GM12878 (cell line): ENCODE measurements around the gene DEFB114. TPM values are rescaled to one million over a fixed set of nuclear protein-coding genes. Genes with fewer than 3 reads are reported as not detected.

Experiments
- ATAC-seq: fragments of 200-7000 bp; cut with Tn5 transposase; 3 replicates; pipeline ENCODE4 v1.9.1; 2020; ENCODE audit warnings: mild to moderate bottlenecking, moderate library complexity
- BruUV-seq: library from RNA; stranded (reverse); fragments of 400-500 nt; replicated peaks from 2 replicates; lab custom pipeline; 2021; lab: Mats Ljungman, UMichigan
- CTCF ChIA-PET: fragments of 300-600 bp; sonication (Branson Sonifier 250); formaldehyde crosslinking; extraction: SDS; loops from one replicate; lab custom pipeline; 2021; ENCODE audit warnings: inconsistent platforms; lab: Yijun Ruan, JAX
- POLR2A ChIA-PET: fragments of 350-600 bp; formaldehyde crosslinking; extraction: SDS; loops from one replicate; lab custom pipeline; 2021; ENCODE audit warnings: inconsistent platforms; lab: Charles Lee
- RAD21 ChIA-PET: fragments of 300-600 bp; sonication (Branson Sonifier 250); formaldehyde crosslinking; loops from one replicate; lab custom pipeline; 2023; ENCODE audit warnings: antibody characterized with exemption; ENCODE audit not compliant: unreplicated experiment; lab: Charles Lee
- SMC1A ChIA-PET: fragments of 300-600 bp; sonication (Branson Sonifier 250); formaldehyde crosslinking; loops from one replicate; lab custom pipeline; 2023; ENCODE audit not compliant: unreplicated experiment, uncharacterized antibody; lab: Charles Lee
- DNase-seq: peaks from one replicate; pipeline ENCODE4 v3.0.0-alpha.2; 2011; ENCODE audit warnings: low read depth, low spot score
- FAIRE-seq: peaks from 3 replicates; lab custom pipeline; 2011; peaks lifted over from hg19 to GRCh38; lab: Jason Lieb, UNC
- H2AFZ ChIP-seq: 2 replicates; pipeline ENCODE4 v1.6.0; 2011; ENCODE audit warnings: low read depth, low read length, control low read depth; ENCODE audit not compliant: control insufficient read depth
- H3K27ac ChIP-seq: 2 replicates; pipeline ENCODE4 v1.5.1; 2011; ENCODE audit warnings: control low read depth; ENCODE audit not compliant: control insufficient read depth, insufficient read depth
- H3K27me3 ChIP-seq, 2 experiments: replicated peaks in 1 of 2; 2 replicates each; pipeline versions ENCODE4 v1.6.0 to v1.6.1; 2011; ENCODE audit warnings: low read length in 1 of 2; ENCODE audit not compliant: control insufficient read depth in 2 of 2, insufficient read depth in 2 of 2
- H3K36me3 ChIP-seq, 2 experiments: 2 replicates each; pipeline ENCODE4 v1.5.1; 2011; ENCODE audit warnings: low read length in 1 of 2; ENCODE audit not compliant: control insufficient read depth in 2 of 2, insufficient read depth in 2 of 2
- H3K4me1 ChIP-seq: 2 replicates; pipeline ENCODE4 v1.6.1; 2011; ENCODE audit warnings: mild to moderate bottlenecking, low read length, moderate library complexity, mixed read lengths; ENCODE audit not compliant: control insufficient read depth, insufficient read depth
- H3K4me2 ChIP-seq: 2 replicates; pipeline ENCODE4 v1.6.0; 2011; ENCODE audit warnings: control low read depth; ENCODE audit not compliant: control insufficient read depth, insufficient read depth
- H3K4me3 ChIP-seq: fragments of 200-600 bp; sonication (generic); 2 replicates; pipeline ENCODE4 v1.5.1; 2016
- H3K79me2 ChIP-seq: 2 replicates; pipeline ENCODE4 v1.6.0; 2011; ENCODE audit warnings: low read length; ENCODE audit not compliant: control insufficient read depth, insufficient read depth
- H3K9ac ChIP-seq: 2 replicates; pipeline ENCODE4 v1.8.0; 2011; ENCODE audit warnings: low read length, control low read depth, mixed read lengths; ENCODE audit not compliant: control insufficient read depth, insufficient read depth
- H3K9me3 ChIP-seq: replicated peaks from 3 replicates; pipeline ENCODE4 v1.5.1; 2011; ENCODE audit warnings: mild to moderate bottlenecking, low read length; ENCODE audit not compliant: control insufficient read depth, insufficient read depth
- H4K20me1 ChIP-seq: 2 replicates; pipeline ENCODE4 v1.6.0; 2011; ENCODE audit not compliant: control insufficient read depth, insufficient read depth
- BRCA1 ChIP-seq: IDR thresholded peaks from 2 replicates; pipeline ENCODE4 v1.6.1; 2011; ENCODE audit warnings: low read depth, low read length, improper control_type of control experiment
- CBX5 ChIP-seq: sonication (generic); IDR thresholded peaks from 2 replicates; pipeline ENCODE4 v1.6.1; 2016; ENCODE audit warnings: low read depth, moderate library complexity, mild to moderate bottlenecking, inconsistent platforms
- CREM ChIP-seq: IDR thresholded peaks from 2 replicates; pipeline ENCODE4 v1.6.1; 2014; ENCODE audit warnings: antibody characterized with exemption, low read depth
- E2F4 ChIP-seq: IDR thresholded peaks from 2 replicates; pipeline ENCODE4 v1.6.1; 2012; ENCODE audit warnings: low read depth, low read length, improper control_type of control experiment
- MLLT1 ChIP-seq: fragments of 450-650 bp; IDR thresholded peaks from 2 replicates; pipeline ENCODE4 v1.6.1; 2016; ENCODE audit warnings: mild to moderate bottlenecking
- MYC ChIP-seq: IDR thresholded peaks from 2 replicates; pipeline ENCODE4 v1.6.1; 2011; ENCODE audit warnings: mild to moderate bottlenecking, low read length, moderate library complexity, inconsistent platforms; ENCODE audit not compliant: insufficient read depth, insufficient replicate concordance, insufficient read length, severe bottlenecking
- PAX5 ChIP-seq: IDR thresholded peaks from 2 replicates; pipeline ENCODE4 v1.6.1; 2011; ENCODE audit warnings: low read depth, low read length, borderline replicate concordance
- RAD21 ChIP-seq: IDR thresholded peaks from 2 replicates; pipeline ENCODE4 v1.6.1; 2011; ENCODE audit warnings: mild to moderate bottlenecking, low read depth, low read length, moderate library complexity; ENCODE audit not compliant: insufficient read depth
- RBBP5 ChIP-seq: fragments of 200-600 bp; sonication (generic); conservative IDR thresholded peaks from 2 replicates; pipeline ENCODE4 v1.6.1; 2016
- SIX5 ChIP-seq: IDR thresholded peaks from 2 replicates; pipeline ENCODE4 v1.6.1; 2011; ENCODE audit warnings: mild to moderate bottlenecking, low read depth, low read length, moderate library complexity; ENCODE audit not compliant: severe bottlenecking
- SPI1 ChIP-seq: IDR thresholded peaks from 2 replicates; pipeline ENCODE4 v1.6.1; 2011; ENCODE audit warnings: low read depth, mild to moderate bottlenecking, low read length, moderate library complexity, borderline replicate concordance; ENCODE audit not compliant: insufficient read depth
- SUPT20H ChIP-seq: IDR thresholded peaks from 2 replicates; pipeline ENCODE4 v1.6.1; 2011; ENCODE audit warnings: low read depth, mild to moderate bottlenecking, low read length, moderate library complexity, borderline replicate concordance; ENCODE audit not compliant: control insufficient read depth
- ZNF622 ChIP-seq: fragments of 450-650 bp; IDR thresholded peaks from 2 replicates; pipeline ENCODE4 v1.6.1; 2017; ENCODE audit warnings: mild to moderate bottlenecking, inconsistent platforms
- WGBS: methylation state at CpG from one replicate; pipeline ENCODE4 v1.1.6; 2016; ENCODE audit warnings: low lambda C conversion rate; ENCODE audit not compliant: insufficient replicate concordance, insufficient coverage; ENCODE audit errors: missing lambda C conversion rate; 5-methylcytosine and 5-hydroxymethylcytosine counted together
- in situ Hi-C: fragments of 300-500 bp; cut with MboI; formaldehyde crosslinking; loops from 9 replicates; pipeline ENCODE4 v1.14.3; 2018; ENCODE audit warnings: mixed read lengths
- intact Hi-C: fragments of 100-400 bp; cut with micrococcal nuclease; formaldehyde crosslinking; loops from one replicate; pipeline ENCODE4 v1.14.2; 2022; ENCODE audit not compliant: unreplicated experiment
- polyA plus RNA-seq, 11 experiments: library from polyadenylated mRNA; depleted of rRNA in 4 of 11; unstranded in 6 of 11; stranded (reverse) in 5 of 11; fragments of >200 nt; fragmentation: Nextera tagmentation in 4 of 11; fragmentation: Illumina TruSeq in 1 of 11; extraction: Ambion mirVana in 4 of 11; extraction: Trizol in 1 of 11; gene quantifications; 1 replicate in 1 of 11; 2 replicates in 10 of 11; pipeline versions ENCODE4 v1.2.1 to v1.2.3, GENCODE V29; 2011 to 2016; ENCODE audit warnings: inconsistent platforms in 2 of 11, missing spikeins in 2 of 11, low read depth in 1 of 11
- total RNA-seq, 4 experiments: library from RNA; depleted of rRNA in 3 of 4; stranded (reverse); fragments of >200 nt in 3 of 4; fragmentation: Illumina TruSeq in 1 of 4; extraction: Trizol in 1 of 4; gene quantifications; 2 replicates each; pipeline versions ENCODE4 v1.2.1 to v1.2.3, GENCODE V29; 2013 to 2021
- TF ChIP-seq, protein P1 (sequence below): fragments of 450-650 bp; formaldehyde crosslinking; IDR thresholded peaks from 2 replicates; pipeline ENCODE4 v1.5.0; 2022; ENCODE audit warnings: mild to moderate bottlenecking, missing genetic modification characterization
- TF ChIP-seq, protein P2 (sequence below): fragments of 450-650 bp; IDR thresholded peaks from 2 replicates; pipeline ENCODE4 v1.6.1; 2018; ENCODE audit warnings: mild to moderate bottlenecking, low read depth, moderate library complexity; ENCODE audit not compliant: partially characterized antibody

Gene DEFB114
- total and polyA plus RNA-seq, 10 of the 15 experiments (the other 5 are each of a cell fraction or from before 2014, with no cell fraction given) = not detected

- TF ChIP-seq SIX5 = no peak
- no peak for TF ChIP-seq RBBP5
These were observed 13.6 kb downstream of the DEFB114 start (continued) for GRCh38 chr6:49950415-49950751.

GRCh38 chr6:49949062-49949461 lies 14.9 kb downstream of the DEFB114 start:
- no peak overlapping the region for H3K4me3 ChIP-seq
- H3K79me2 ChIP-seq = no peaks in the 10 kb centered on the region
- FAIRE-seq (no peak), ATAC-seq (no peak), DNase-seq (no peak)
- RAD21 ChIA-PET = no interaction called here
- no peaks in the 10 kb centered on the region for H4K20me1 ChIP-seq
- H3K9me3 ChIP-seq = no peaks in the 10 kb centered on the region
- POLR2A ChIA-PET = no interaction called here
- in situ Hi-C loops (no loop called here), intact Hi-C loops (no loop called here)
- no peak overlapping the region for H2AFZ ChIP-seq
- no TSS peak for BruUV-seq
- H3K4me1 ChIP-seq = no peaks in the 10 kb centered on the region
- no peaks in the 10 kb centered on the region for H3K36me3 ChIP-seq
- H3K9ac ChIP-seq = no peak overlapping the region
- 15% methylated on average over 4 of the region's 4 CpGs for WGBS
- H3K27ac ChIP-seq = no peak overlapping the region
- no peak overlapping the region for H3K4me2 ChIP-seq
- SMC1A ChIA-PET = no interaction called here
- CTCF ChIA-PET = interaction anchor here (0.6 to 1.4 kb wide), 2 partner anchors 8 to 12 kb away, joined by 3 read pairs; no protein-coding TSS in a partner anchor
- H3K27me3 ChIP-seq = no peaks in the 10 kb centered on the region
- TF ChIP-seq SPI1 (no peak), BRCA1 (no peak), SUPT20H (no peak), CBX5 (no peak), E2F4 (no peak), CREM (no peak), MYC (no peak), PAX5 (no peak), MLLT1 (no peak), RAD21 (no peak), ZNF622 (no peak)
- TF ChIP-seq, protein P1, sequence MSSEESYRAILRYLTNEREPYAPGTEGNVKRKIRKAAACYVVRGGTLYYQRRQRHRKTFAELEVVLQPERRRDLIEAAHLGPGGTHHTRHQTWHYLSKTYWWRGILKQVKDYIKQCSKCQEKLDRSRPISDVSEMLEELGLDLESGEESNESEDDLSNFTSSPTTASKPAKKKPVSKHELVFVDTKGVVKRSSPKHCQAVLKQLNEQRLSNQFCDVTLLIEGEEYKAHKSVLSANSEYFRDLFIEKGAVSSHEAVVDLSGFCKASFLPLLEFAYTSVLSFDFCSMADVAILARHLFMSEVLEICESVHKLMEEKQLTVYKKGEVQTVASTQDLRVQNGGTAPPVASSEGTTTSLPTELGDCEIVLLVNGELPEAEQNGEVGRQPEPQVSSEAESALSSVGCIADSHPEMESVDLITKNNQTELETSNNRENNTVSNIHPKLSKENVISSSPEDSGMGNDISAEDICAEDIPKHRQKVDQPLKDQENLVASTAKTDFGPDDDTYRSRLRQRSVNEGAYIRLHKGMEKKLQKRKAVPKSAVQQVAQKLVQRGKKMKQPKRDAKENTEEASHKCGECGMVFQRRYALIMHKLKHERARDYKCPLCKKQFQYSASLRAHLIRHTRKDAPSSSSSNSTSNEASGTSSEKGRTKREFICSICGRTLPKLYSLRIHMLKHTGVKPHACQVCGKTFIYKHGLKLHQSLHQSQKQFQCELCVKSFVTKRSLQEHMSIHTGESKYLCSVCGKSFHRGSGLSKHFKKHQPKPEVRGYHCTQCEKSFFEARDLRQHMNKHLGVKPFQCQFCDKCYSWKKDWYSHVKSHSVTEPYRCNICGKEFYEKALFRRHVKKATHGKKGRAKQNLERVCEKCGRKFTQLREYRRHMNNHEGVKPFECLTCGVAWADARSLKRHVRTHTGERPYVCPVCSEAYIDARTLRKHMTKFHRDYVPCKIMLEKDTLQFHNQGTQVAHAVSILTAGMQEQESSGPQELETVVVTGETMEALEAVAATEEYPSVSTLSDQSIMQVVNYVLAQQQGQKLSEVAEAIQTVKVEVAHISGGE = no peak
- TF ChIP-seq, protein P2, sequence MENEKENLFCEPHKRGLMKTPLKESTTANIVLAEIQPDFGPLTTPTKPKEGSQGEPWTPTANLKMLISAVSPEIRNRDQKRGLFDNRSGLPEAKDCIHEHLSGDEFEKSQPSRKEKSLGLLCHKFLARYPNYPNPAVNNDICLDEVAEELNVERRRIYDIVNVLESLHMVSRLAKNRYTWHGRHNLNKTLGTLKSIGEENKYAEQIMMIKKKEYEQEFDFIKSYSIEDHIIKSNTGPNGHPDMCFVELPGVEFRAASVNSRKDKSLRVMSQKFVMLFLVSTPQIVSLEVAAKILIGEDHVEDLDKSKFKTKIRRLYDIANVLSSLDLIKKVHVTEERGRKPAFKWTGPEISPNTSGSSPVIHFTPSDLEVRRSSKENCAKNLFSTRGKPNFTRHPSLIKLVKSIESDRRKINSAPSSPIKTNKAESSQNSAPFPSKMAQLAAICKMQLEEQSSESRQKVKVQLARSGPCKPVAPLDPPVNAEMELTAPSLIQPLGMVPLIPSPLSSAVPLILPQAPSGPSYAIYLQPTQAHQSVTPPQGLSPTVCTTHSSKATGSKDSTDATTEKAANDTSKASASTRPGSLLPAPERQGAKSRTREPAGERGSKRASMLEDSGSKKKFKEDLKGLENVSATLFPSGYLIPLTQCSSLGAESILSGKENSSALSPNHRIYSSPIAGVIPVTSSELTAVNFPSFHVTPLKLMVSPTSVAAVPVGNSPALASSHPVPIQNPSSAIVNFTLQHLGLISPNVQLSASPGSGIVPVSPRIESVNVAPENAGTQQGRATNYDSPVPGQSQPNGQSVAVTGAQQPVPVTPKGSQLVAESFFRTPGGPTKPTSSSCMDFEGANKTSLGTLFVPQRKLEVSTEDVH = no peak
